NCI-H2171 (cell line): ENCODE data around the gene OR52I2.
A peak's percentile ranks its signal among the peaks of the same experiment; 100 is the strongest.

Source experiments
- DNase-seq: peaks from one replicate; lab custom pipeline; 2025; lab: John Stamatoyannopoulos, UW

Gene OR52I2

DNA sequence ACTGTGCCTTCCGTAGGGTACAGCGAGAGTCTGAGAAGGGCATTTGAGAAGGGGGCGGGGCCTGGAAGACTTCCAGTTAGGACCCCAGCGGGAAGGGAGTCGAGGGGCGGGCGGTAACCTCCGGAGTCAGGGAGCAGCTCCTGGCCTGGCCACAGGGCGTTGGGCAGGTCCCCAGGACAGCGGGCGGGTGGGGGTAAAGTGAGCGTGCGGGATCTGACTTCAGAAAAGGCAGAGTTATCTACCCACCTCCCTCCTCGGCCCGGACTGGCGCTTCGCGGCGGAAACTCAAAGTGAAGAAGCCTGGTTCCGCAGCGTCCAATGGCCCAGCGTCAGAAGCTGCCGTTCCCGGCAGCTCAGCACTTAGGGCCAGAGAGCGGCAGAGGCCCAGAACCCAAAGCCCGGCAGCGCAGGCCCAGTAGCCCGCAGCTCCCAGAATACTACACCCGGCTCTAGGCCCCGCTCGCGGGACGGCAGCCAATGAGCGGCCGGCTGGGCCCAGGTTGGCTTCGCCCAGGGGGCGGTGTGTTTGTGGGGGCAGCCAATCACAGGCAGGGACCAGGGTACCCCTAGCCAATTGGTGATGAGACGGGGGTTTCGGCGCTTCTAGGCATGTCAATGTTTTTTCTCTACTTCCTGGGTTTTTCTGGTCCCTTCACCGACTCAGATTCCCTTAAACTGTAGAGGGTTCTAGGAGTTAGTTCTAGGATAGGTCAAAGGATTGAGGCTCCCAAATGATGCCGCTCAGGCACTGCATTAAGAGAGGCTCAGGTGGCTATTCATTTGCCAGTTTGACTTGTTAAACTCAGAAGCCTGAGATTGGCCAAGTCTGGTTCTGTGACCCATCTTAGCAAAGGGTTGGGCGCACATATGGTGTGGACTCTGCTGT is 26.5 kb downstream of the OR52I2 start, which contains the start of gene TRIM68:
Gene TRIM68, minus strand, starts transcription at position 451 of the 886 bp plus-strand sequence. CDS start 2,727 bp downstream, outside the sequence.
- DNase-seq: peak; percentile 66

DNA sequence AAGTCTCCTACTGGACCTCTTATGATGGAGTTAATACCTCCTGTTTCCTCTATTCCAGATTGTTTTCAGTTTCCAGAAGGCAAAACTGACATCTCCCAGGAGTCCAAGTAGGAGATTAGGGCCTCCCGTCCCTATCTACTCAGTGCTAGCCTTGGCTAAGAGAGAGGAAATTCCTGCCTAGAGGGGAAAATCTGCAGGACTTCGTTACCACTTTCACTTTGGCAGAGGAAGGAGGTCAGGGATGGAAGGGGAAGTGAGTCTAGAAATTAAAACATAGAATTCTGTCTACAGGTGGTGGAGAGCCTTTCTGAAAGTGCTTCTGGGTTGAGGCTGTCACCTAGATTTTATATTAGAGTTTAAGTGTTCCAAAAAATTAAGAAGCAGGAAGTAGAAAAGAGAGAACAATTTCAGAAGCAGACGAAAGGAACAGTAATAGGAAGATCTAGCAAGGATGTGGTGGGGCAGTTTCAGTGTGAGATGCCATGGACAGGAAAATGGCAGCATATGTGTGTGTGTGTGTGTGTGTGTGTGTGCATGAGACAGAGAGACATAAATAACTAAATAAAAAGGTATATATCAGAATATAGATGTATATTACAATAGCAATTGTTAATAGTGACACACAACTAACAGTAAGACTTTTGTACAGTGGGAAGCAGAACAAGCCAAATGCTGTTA is 28.9 kb downstream of the OR52I2 start:
- DNase-seq: no peak

DNA sequence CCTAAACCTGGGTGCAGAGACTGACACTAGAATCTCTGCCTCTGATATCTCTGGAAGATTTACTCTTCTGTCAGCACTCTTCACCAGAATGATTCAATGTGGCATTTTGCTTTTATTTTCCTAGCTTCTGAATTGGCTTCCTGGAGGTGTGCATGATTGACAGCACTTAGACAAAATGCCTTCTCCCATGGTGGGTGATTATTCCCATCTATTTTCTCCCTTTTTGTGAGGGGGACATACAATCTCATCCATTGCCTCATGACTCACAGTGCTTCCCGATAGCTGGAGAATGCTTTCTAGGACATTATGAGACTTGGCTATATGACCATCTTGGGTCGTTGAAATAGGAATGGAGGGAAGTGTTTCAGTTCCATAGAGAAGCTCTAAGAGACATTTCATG is 30.4 kb downstream of the OR52I2 start:
- DNase-seq: no peak

DNA sequence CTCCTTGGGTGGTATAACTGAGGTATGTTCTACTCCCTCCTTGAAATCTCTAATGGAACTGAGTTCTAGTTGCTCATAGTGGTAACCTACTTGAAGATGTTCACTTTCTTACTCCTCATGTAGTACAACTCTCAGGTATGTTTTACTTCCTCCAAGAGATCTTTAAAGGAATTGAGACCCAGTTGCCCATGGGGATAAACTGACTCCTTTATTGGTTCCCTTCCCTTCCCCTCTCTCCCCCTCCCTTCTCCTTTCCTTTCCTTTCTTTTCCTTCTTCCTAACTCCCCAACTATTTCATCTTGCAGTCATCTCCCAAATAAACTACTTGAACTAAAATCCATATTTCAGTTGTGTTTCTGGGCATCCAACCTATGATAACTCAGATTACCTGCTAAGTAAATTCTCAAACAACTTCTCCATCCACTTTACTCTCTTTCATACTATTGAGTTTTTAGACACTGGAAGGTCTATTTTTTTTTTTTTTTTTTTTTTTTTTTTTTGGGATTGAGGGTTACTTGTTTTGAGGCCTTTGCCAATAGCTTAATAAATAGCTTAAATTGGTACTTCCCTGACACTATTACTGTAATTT is 34.4 kb downstream of the OR52I2 start:
- DNase-seq: no peak

DNA sequence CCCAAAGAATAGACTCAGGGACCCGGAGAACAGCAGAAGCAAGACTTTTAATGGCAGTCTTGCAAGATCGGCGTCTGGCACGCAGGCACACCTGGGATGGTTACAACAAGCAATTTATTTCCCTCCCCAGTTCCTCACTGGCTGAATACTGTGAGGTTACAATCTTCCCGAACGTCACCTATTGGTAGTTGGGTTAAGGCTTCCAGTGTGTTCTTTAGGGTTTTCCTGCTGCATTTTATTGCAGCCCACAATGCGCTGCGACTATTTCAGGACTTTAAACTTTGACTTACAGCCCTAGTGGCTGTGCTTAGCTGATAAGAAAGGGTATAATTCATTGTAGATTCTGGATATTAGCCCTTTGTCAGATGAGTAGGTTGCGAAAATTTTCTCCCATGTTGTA is 38.0 kb downstream of the OR52I2 start:
- DNase-seq: no peak

DNA sequence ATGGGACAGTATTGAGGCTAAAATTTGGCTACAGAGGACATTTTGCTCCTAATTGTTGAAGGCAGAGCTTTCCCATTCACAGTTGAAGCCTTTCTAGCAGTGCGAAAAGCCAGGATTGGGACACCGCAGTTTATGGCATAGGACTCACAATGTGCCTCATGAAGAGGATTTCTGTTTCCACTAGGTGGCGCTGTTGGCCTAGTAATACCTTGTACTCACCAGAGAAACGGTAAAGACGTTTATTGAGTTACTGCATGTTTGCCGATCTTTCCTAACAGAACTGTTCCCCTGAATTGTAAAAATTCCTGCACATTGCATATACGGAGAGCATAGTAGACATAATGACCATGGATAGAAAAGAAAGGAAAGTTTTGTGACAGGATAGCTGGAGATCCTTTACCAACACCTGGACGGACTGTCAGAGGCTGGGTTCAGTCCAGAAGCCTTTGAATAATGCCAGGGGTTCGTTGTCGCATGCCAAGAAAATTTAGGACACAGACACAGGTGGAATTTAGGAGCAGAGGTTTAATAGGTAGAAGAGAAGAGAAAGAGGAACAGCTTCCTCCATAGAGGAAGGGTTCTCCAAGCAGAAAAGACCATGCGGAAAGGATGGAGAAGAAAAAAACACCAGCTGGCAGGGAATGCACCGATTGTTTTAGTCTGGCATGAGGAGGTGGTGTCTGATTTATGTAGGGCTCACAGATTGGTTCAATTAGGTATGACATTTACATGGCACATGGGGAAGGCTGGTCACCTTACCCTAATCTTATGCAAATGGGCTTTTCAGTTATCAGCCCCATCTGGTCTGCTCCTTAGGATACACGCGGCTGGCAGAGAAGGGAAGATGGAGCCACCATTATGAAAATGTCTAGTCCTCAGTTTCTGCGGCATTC is 44.9 kb downstream of the OR52I2 start:
- DNase-seq: peak; percentile 34

DNA sequence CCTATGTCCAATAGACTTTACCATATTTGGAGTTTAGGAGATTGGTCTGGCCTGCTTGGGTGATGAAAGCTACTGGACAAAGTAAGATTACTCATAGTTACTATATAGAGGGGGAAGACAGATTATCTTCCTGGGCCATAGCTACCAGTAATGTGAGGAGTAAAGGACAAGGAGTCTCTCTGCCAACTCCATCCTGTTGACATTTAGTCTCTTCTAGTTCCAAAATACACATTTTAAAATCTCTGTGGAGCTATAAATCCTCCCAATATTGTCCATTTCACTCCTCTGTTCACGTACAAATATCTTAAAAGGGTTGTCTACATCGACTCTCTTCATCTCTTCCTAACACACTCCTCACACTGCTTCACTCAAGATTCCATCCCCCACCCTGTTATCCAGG is 54.6 kb downstream of the OR52I2 start:
- DNase-seq: no peak

DNA sequence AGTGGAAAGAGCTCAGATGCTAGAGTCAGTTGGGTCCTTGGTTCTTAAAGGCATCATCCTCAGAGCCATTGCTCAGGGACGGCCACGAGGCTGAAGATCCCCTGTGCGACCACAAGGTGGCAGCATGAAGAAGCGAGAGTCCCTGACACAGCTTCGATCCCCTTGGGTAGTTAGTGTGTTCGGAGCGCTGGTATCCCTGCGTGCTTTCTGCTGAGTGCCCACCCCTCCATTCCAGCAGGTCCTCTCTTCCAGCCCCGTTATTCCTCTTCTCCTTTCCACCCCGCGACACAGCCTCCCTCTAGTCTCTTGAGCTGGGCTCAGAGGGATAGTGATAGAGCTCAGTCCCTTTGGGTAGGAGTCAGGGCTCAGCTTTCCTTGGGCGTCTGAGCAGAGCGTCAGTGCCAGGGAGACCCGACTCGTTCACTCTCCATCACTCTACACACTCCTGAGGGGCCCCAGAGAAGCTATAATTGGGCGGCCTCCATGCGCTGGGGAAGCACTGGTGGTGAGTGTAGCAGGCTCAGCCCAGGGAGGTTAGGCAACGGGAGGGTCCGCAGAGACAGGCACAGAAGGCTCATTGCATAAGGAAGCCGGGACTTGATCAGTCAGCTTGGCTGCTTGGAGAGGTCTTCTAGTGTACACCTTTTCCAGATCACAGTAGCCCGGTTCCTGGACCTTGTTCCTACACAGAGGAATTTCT is 55.6 kb downstream of the OR52I2 start, which contains the start of gene OR51D1:
Gene OR51D1, plus strand, starts transcription at position 516 of the 700 bp plus-strand sequence. CDS start 2,314 bp downstream, outside the sequence.
- DNase-seq: no peak

DNA sequence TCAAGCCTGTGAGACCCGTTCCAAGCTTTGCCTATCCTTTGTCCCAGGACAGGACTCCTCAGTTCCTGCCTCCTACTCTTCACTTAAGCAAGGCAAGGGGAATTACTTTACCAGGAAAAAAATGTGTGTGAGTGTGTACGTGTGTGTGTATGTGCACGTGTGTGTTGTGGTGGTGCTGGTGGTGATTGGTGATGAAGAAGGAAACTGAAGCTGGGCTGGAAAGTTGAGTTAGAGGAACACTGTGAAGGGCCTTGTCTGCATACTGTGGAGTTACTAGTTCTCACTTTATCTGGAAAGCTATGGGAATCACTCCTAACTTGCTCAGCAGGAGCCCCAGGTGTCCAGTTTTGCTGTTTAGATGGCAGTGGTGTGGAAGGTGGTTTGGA is 56.1 kb downstream of the OR52I2 start:
- no peak for DNase-seq

DNA sequence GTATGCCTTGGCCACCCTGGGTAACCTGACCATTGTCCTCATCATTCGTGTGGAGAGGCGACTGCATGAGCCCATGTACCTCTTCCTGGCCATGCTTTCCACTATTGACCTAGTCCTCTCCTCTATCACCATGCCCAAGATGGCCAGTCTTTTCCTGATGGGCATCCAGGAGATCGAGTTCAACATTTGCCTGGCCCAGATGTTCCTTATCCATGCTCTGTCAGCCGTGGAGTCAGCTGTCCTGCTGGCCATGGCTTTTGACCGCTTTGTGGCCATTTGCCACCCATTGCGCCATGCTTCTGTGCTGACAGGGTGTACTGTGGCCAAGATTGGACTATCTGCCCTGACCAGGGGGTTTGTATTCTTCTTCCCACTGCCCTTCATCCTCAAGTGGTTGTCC is 58.4 kb downstream of the OR52I2 start:
- DNase-seq: no peak

DNA sequence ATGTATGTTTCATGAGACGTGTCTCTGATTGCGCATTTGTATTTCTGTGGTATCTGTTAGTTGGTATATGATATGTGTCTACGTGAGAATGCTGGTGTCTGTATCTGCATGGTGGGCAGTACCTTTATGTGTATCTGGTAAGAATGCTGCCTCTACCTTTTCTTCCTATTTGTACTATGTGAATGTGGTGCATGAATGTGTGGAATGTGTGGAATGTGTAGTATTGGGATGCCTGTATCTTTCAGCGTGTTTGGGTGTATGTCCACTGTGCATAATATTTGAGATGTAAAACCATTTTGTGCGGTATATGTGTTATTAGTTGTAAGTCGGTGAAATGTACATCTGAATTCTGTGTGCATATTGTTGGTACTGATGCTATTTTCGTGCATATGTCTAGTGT is 60.0 kb downstream of the OR52I2 start:
- DNase-seq: no peak

DNA sequence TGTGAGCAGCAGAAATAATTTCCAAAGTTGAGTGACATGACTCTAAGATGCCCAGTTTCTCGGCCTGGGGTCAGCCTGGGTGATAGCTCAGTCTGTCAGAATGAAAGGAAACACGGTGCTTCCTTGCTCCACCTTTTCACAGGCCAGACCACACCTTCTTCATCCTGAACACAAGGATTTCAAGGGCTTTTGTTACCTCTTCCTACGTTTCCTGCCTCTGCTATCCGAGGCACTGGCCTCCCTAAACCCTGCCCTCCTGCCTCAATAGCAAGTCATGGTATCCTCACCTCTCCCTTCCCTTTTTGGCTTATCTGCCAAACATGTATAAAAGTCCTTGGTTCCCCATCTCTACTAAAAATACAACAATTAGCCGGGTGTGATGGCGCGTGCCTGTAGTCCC is 60.5 kb downstream of the OR52I2 start:
- no peak for DNase-seq
